IPS-18a (cell line): ENCODE measurements around the gene SIRT1.
"Not testable (repeated sequence)": the region's sequence is repeated elsewhere in the genome, so short reads cannot be mapped to it uniquely, and the experiment has no call there.

Experiments used
- H3K27ac ChIP-seq: one replicate; pipeline ENCODE4 v1.5.1; 2013; ENCODE audit warnings: low read length
- H3K27me3 ChIP-seq: one replicate; pipeline ENCODE4 v1.6.1; 2013; ENCODE audit warnings: mild to moderate bottlenecking, low read length; ENCODE audit not compliant: control insufficient read depth, insufficient read depth
- H3K36me3 ChIP-seq: one replicate; pipeline ENCODE4 v1.6.1; 2013; ENCODE audit warnings: low read depth, low read length; ENCODE audit not compliant: control insufficient read depth
- H3K4me1 ChIP-seq: one replicate; pipeline ENCODE4 v1.6.1; 2013; ENCODE audit warnings: low read depth, low read length; ENCODE audit not compliant: control insufficient read depth
- H3K4me3 ChIP-seq: one replicate; pipeline ENCODE4 v1.5.1; 2013; ENCODE audit warnings: low read length
- H3K9ac ChIP-seq: one replicate; pipeline ENCODE4 v1.6.1; 2013; ENCODE audit warnings: mild to moderate bottlenecking, low read length, moderate library complexity
- H3K9me3 ChIP-seq: one replicate; pipeline ENCODE4 v1.6.1; 2013; ENCODE audit warnings: low read depth, low read length; ENCODE audit not compliant: control insufficient read depth

The SIRT1 gene

GRCh38 chr10:67925449-67926005 lies 41.1 kb downstream of the SIRT1 start:
- no peaks in the 10 kb centered on the region for H3K9me3 ChIP-seq
- no peaks in the 10 kb centered on the region for H3K4me1 ChIP-seq
- H3K27me3 ChIP-seq = no peaks in the 10 kb centered on the region
- no peak overlapping the region for H3K4me3 ChIP-seq
- no peak overlapping the region for H3K27ac ChIP-seq
- peaks cover 11% of the 10 kb centered on the region for H3K36me3 ChIP-seq
- H3K9ac ChIP-seq = no peak overlapping the region

- Histone ChIP-seq H3K4me3 (no peak overlapping the region), H3K9me3 (no peaks in the 10 kb centered on the region), H3K9ac (no peak overlapping the region), H3K4me1 (no peaks in the 10 kb centered on the region), H3K27me3 (no peaks in the 10 kb centered on the region), H3K36me3 (peaks cover 11% of the 10 kb centered on the region), H3K27ac (no peak overlapping the region)
These were observed 42.5 kb downstream of the SIRT1 start for GRCh38 chr10:67926951-67927350.

DNA sequence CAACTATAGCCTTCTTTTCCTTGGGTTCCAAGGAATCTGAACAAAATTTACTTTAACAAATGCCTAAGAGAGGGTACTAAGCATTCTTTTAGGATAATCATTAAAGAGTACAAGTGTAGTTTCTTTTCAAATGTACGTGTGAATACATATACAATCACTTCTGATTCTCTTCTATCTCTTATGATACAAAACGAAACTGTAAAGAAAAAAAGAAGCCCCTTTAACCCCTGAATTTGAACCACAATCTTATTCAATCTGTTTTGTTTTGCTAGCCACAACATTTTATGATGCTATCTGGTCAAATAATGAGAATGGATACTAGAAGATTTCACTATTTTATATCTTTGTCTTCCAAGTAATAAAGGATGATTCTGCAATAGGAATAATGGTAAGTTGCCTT lies 48.7 kb downstream of the SIRT1 start:
- no peaks in the 10 kb centered on the region for H3K9me3 ChIP-seq
- no peak overlapping the region for H3K27ac ChIP-seq
- H3K4me1 ChIP-seq = no peaks in the 10 kb centered on the region
- peaks cover 5% of the 10 kb centered on the region for H3K36me3 ChIP-seq
- H3K27me3 ChIP-seq = no peaks in the 10 kb centered on the region
- no peak overlapping the region for H3K4me3 ChIP-seq
- H3K9ac ChIP-seq = no peak overlapping the region

DNA sequence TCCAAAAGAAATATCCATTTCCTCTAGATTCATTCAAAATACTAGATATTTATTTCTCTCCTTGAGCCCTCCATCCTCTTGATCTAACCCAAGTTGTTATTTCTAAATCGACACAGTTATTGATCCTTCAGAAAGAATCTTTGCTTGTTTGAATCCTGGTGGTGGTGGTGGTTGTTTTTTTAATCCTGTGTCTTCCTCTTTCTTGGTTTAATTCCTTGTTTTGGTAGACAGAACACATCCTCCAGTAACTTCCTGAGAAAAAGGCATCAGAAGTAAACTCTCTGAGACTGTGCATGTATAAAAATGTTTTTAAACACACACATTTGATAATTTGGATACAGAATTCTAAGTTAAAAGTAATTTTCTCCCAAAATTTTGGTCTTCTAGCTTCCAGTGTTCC lies 49.9 kb downstream of the SIRT1 start:
- no peaks in the 10 kb centered on the region for H3K9me3 ChIP-seq
- H3K27ac ChIP-seq = no peak overlapping the region
- no peaks in the 10 kb centered on the region for H3K27me3 ChIP-seq
- no peak overlapping the region for H3K4me3 ChIP-seq
- H3K36me3 ChIP-seq = peaks cover 5% of the 10 kb centered on the region
- no peaks in the 10 kb centered on the region for H3K4me1 ChIP-seq
- H3K9ac ChIP-seq = no peak overlapping the region

- H3K9ac ChIP-seq = no peak overlapping the region
- no peak overlapping the region for H3K27ac ChIP-seq
- no peaks in the 10 kb centered on the region for H3K4me1 ChIP-seq
- peaks cover 5% of the 10 kb centered on the region for H3K36me3 ChIP-seq
- no peaks in the 10 kb centered on the region for H3K27me3 ChIP-seq
- no peaks in the 10 kb centered on the region for H3K9me3 ChIP-seq
- H3K4me3 ChIP-seq = no peak overlapping the region
These were observed 50.8 kb downstream of the SIRT1 start for GRCh38 chr10:67935223-67935622.

- Histone ChIP-seq H3K9me3 (no peaks in the 10 kb centered on the region), H3K4me1 (no peaks in the 10 kb centered on the region), H3K36me3 (peaks cover 5% of the 10 kb centered on the region), H3K27ac (no peak overlapping the region), H3K27me3 (no peaks in the 10 kb centered on the region), H3K4me3 (no peak overlapping the region), H3K9ac (no peak overlapping the region)
These were observed 52.0 kb downstream of the SIRT1 start for GRCh38 chr10:67936416-67936815.

- H3K4me3 ChIP-seq = no peak overlapping the region
- no peak overlapping the region for H3K27ac ChIP-seq
- no peaks in the 10 kb centered on the region for H3K9me3 ChIP-seq
- no peak overlapping the region for H3K9ac ChIP-seq
- H3K27me3 ChIP-seq = no peaks in the 10 kb centered on the region
- H3K4me1 ChIP-seq = peaks cover 10% of the 10 kb centered on the region
- peaks cover 5% of the 10 kb centered on the region for H3K36me3 ChIP-seq
These were observed 59.5 kb downstream of the SIRT1 start for GRCh38 chr10:67943917-67944316.

DNA sequence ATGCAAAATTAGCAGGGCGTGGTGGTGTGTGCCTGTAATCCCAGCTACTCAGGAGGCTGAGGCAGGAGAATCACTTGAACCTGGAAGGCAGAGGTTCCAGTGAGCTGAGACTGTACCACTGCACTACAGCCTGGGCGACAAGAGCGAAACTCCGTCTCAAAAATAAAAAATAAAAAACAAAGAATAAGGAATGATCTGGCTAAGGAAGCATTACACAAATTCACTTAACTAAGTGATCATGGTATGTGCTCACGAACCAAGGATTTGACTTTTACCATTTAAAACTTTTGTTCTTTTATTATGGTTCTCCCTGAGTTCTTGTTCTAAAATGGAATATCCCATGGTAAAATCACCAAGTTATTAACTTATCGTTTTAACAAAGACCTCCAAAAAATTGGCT lies 71.2 kb downstream of the SIRT1 start:
- no peaks in the 10 kb centered on the region for H3K9me3 ChIP-seq
- peaks cover 2% of the 10 kb centered on the region for H3K4me1 ChIP-seq
- no peak overlapping the region for H3K9ac ChIP-seq
- no peak overlapping the region for H3K27ac ChIP-seq
- H3K4me3 ChIP-seq = no peak overlapping the region
- H3K27me3 ChIP-seq = no peaks in the 10 kb centered on the region
- H3K36me3 ChIP-seq = peaks cover 11% of the 10 kb centered on the region

DNA sequence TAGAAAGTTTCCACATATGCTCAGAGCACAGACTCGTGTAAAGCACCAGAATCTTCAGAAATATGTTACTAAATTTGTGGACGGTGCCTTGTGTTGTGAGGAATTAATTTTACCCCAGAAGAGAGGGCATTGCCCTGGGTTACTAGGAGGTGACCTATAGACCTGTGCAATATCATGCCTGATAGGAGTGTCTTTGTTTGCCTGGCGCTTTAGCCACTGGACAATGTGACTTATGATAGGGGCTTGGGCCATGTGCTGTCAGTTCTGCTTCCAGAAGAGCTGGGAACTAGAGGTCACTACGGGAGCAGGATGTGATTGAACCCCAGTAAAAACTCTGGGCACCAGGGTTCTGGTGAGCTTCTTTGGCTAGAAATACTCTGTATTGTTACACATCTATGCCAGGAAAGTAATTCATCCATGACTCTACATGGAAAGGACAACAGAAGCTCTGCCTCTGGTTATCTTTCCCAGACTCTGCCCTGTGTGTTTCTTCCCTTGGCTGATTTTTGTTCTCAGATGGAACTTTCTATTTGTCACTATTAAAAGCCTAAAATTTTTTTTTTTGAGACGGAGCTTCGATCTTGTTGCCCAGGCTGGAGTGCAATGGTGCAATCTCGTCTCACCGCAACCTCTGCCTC lies 75.5 kb downstream of the SIRT1 start:
- H3K36me3 ChIP-seq = no peaks in the 10 kb centered on the region
- no peak overlapping the region for H3K9ac ChIP-seq
- no peaks in the 10 kb centered on the region for H3K27me3 ChIP-seq
- no peaks in the 10 kb centered on the region for H3K9me3 ChIP-seq
- H3K4me3 ChIP-seq = no peak overlapping the region
- H3K27ac ChIP-seq = no peak overlapping the region
- H3K4me1 ChIP-seq = peaks cover 2% of the 10 kb centered on the region

GRCh38 chr10:67965456-67965855 lies 81.0 kb downstream of the SIRT1 start:
- H3K9me3 ChIP-seq = no peaks in the 10 kb centered on the region
- H3K27me3 ChIP-seq = no peaks in the 10 kb centered on the region
- no peaks in the 10 kb centered on the region for H3K4me1 ChIP-seq
- H3K36me3 ChIP-seq = no peaks in the 10 kb centered on the region
- H3K4me3 ChIP-seq = no peak overlapping the region
- no peak overlapping the region for H3K27ac ChIP-seq
- no peak overlapping the region for H3K9ac ChIP-seq

DNA sequence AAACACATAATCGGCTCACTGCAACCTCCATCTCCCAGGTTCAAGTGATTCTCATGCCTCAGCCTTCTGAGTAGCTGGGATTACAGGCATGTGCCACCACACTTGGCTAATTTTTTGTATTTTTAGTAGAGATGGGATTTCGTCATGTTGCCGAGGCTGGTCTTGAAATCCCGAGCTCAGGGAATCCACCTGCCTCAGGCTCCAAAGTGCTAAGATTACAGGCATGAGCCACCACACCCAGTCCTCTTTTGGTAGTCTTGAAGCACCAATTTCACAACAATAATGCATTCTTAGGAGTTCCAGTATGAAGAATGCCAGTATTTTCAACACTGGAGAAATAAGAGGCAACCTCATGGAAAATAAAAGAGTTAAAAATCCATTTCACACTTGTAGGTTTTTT lies 81.6 kb downstream of the SIRT1 start:
- not testable (repeated sequence) for H3K36me3 ChIP-seq, H3K4me3 ChIP-seq, H3K27ac ChIP-seq, H3K9ac ChIP-seq, H3K9me3 ChIP-seq, H3K4me1 ChIP-seq, H3K27me3 ChIP-seq
